Measurements from ENCODE around the gene MAPK8IP3. TPM values are rescaled to one million over a fixed set of nuclear protein-coding genes. Genes with fewer than 3 reads are reported as not detected.

Gene MAPK8IP3
- total RNA-seq, 1 experiment from 2014 or later, result 72.3 TPM

GRCh38 chr16:1678500-1679098 lies 27.4 kb upstream of the MAPK8IP3 start:
- CTCF ChIA-PET, result interaction anchor here (1.1 to 2.7 kb wide), 4 partner anchors 24 to 86 kb away, joined by 3 to 36 read pairs (median 12); partner anchors contain the start of gene MAPK8IP3
- Mint-ChIP-seq H3K27ac (peak overlapping the region; percentile 95), H3K4me1 (peaks cover 31% of the 10 kb centered on the region), H3K9me3 (no peaks in the 10 kb centered on the region), H3K4me3 (peak overlapping the region; percentile 90), H3K27me3 (ENCODE audit: low read depth) (no peaks in the 10 kb centered on the region), H3K36me3 (peaks cover 29% of the 10 kb centered on the region)
- POLR2A ChIA-PET, result interaction anchor here (0.7 to 2.1 kb wide), 4 partner anchors 28 to 258 kb away, joined by 3 to 12 read pairs (median 4); partner anchors contain the start of genes MAPK8IP3 and UQCC4
- DNase-seq (ENCODE audit: low spot score), result no peak
- ATAC-seq, result no peak
- TF ChIP-seq NFYB (CRISPR knock-in tag; conservative IDR thresholded peaks at IDR 0.05; ENCODE audit: low read depth) (no peak), CDX4 (CRISPR knock-in tag; IDR thresholded peaks at IDR 0.05; ENCODE audit: borderline replicate concordance) (no peak), NFE2L1 (CRISPR knock-in tag; IDR thresholded peaks at IDR 0.05) (no peak), IRF2 (CRISPR knock-in tag; IDR thresholded peaks at IDR 0.05; ENCODE audit: borderline replicate concordance, low read depth) (no peak), ZNF671 (CRISPR knock-in tag; IDR thresholded peaks at IDR 0.05) (no peak), MAX (CRISPR knock-in tag; IDR thresholded peaks at IDR 0.05) (no peak), JUN (CRISPR knock-in tag; IDR thresholded peaks at IDR 0.05) (peak; percentile 76; the same call in 1 of the 2 replicates), HMGXB4 (CRISPR knock-in tag; IDR thresholded peaks at IDR 0.05) (peak; percentile 55; the same call in 1 of the 2 replicates), EMX1 (CRISPR knock-in tag; IDR thresholded peaks at IDR 0.05) (no peak), SMAD4 (CRISPR knock-in tag; IDR thresholded peaks at IDR 0.05) (0 out of 2 replicates have a peak, but pooled peaks have one; percentile 54), ZNF219 (CRISPR knock-in tag; IDR thresholded peaks at IDR 0.05; ENCODE audit: borderline replicate concordance) (peak; percentile 71; the same call in 1 of the 2 replicates), AR (CRISPR knock-in tag; IDR thresholded peaks at IDR 0.05) (no peak), TP53 (CRISPR knock-in tag; IDR thresholded peaks at IDR 0.05) (0 out of 2 replicates have a peak, but pooled peaks have one; percentile 11), RELA (CRISPR knock-in tag; IDR thresholded peaks at IDR 0.05; ENCODE audit: borderline replicate concordance) (no peak)
- TF ChIP-seq, protein P1, sequence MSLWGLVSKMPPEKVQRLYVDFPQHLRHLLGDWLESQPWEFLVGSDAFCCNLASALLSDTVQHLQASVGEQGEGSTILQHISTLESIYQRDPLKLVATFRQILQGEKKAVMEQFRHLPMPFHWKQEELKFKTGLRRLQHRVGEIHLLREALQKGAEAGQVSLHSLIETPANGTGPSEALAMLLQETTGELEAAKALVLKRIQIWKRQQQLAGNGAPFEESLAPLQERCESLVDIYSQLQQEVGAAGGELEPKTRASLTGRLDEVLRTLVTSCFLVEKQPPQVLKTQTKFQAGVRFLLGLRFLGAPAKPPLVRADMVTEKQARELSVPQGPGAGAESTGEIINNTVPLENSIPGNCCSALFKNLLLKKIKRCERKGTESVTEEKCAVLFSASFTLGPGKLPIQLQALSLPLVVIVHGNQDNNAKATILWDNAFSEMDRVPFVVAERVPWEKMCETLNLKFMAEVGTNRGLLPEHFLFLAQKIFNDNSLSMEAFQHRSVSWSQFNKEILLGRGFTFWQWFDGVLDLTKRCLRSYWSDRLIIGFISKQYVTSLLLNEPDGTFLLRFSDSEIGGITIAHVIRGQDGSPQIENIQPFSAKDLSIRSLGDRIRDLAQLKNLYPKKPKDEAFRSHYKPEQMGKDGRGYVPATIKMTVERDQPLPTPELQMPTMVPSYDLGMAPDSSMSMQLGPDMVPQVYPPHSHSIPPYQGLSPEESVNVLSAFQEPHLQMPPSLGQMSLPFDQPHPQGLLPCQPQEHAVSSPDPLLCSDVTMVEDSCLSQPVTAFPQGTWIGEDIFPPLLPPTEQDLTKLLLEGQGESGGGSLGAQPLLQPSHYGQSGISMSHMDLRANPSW (CRISPR knock-in tag; conservative IDR thresholded peaks at IDR 0.05; ENCODE audit: low read depth), result no peak
- TF ChIP-seq, protein P2, sequence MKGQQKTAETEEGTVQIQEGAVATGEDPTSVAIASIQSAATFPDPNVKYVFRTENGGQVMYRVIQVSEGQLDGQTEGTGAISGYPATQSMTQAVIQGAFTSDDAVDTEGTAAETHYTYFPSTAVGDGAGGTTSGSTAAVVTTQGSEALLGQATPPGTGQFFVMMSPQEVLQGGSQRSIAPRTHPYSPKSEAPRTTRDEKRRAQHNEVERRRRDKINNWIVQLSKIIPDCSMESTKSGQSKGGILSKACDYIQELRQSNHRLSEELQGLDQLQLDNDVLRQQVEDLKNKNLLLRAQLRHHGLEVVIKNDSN (CRISPR knock-in tag; IDR thresholded peaks at IDR 0.05), result peak; percentile 41; the same call in 1 of the 2 replicates
- TF ChIP-seq, protein P3, sequence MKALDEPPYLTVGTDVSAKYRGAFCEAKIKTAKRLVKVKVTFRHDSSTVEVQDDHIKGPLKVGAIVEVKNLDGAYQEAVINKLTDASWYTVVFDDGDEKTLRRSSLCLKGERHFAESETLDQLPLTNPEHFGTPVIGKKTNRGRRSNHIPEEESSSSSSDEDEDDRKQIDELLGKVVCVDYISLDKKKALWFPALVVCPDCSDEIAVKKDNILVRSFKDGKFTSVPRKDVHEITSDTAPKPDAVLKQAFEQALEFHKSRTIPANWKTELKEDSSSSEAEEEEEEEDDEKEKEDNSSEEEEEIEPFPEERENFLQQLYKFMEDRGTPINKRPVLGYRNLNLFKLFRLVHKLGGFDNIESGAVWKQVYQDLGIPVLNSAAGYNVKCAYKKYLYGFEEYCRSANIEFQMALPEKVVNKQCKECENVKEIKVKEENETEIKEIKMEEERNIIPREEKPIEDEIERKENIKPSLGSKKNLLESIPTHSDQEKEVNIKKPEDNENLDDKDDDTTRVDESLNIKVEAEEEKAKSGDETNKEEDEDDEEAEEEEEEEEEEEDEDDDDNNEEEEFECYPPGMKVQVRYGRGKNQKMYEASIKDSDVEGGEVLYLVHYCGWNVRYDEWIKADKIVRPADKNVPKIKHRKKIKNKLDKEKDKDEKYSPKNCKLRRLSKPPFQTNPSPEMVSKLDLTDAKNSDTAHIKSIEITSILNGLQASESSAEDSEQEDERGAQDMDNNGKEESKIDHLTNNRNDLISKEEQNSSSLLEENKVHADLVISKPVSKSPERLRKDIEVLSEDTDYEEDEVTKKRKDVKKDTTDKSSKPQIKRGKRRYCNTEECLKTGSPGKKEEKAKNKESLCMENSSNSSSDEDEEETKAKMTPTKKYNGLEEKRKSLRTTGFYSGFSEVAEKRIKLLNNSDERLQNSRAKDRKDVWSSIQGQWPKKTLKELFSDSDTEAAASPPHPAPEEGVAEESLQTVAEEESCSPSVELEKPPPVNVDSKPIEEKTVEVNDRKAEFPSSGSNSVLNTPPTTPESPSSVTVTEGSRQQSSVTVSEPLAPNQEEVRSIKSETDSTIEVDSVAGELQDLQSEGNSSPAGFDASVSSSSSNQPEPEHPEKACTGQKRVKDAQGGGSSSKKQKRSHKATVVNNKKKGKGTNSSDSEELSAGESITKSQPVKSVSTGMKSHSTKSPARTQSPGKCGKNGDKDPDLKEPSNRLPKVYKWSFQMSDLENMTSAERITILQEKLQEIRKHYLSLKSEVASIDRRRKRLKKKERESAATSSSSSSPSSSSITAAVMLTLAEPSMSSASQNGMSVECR (CRISPR knock-in tag; IDR thresholded peaks at IDR 0.05; ENCODE audit: borderline replicate concordance), result peak; percentile 65; the same call in 1 of the 2 replicates
- TF ChIP-seq, protein P4, sequence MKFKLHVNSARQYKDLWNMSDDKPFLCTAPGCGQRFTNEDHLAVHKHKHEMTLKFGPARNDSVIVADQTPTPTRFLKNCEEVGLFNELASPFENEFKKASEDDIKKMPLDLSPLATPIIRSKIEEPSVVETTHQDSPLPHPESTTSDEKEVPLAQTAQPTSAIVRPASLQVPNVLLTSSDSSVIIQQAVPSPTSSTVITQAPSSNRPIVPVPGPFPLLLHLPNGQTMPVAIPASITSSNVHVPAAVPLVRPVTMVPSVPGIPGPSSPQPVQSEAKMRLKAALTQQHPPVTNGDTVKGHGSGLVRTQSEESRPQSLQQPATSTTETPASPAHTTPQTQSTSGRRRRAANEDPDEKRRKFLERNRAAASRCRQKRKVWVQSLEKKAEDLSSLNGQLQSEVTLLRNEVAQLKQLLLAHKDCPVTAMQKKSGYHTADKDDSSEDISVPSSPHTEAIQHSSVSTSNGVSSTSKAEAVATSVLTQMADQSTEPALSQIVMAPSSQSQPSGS (CRISPR knock-in tag; IDR thresholded peaks at IDR 0.05; ENCODE audit: borderline replicate concordance, low read depth), result no peak
